ENCODE data around the gene HSPG2.
"Not testable (repeated sequence)": the region's sequence is repeated elsewhere in the genome, so short reads cannot be mapped to it uniquely, and the experiment has no call there.

- TF ChIP-seq CTCF (IDR thresholded peaks at IDR 0.05; ENCODE audit: low read length); EZH2 (IDR thresholded peaks at IDR 0.05; ENCODE audit: borderline replicate concordance, low read length): not testable (repeated sequence)
Observed at GRCh38 chr1:21976703-21977239, 39.7 kb upstream of the HSPG2 start, which contains the start of gene CELA3B.

Measured in OCI-LY1 (cell line).